ENCODE results near the gene SLC23A1. TPM values are rescaled to one million over a fixed set of nuclear protein-coding genes. Genes with fewer than 3 reads are reported as not detected.

SLC23A1 gene
- total RNA-seq, 4 donors from 2014 or later: not detected

- 68% methylated on average over 7 of the region's 7 CpGs for WGBS, 2 donors
- Histone ChIP-seq H3K27ac (peak overlapping the region in 2 of 4 donors; percentile 89 to 97), H3K4me3 (no peak overlapping the region), H3K4me1 (peaks cover 4 to 15% (median 11%) of the 10 kb centered on the region in 4 donors), H3K27me3 (no peaks in the 10 kb centered on the region), H3K9me3 (no peaks in the 10 kb centered on the region), H3K36me3 (no peaks in the 10 kb centered on the region)
- no peak for DNase-seq (ENCODE audit: low spot score in 2 of 2)
- no peak for TF ChIP-seq POLR2A (IDR thresholded peaks at IDR 0.05)
- TF ChIP-seq, protein P1, sequence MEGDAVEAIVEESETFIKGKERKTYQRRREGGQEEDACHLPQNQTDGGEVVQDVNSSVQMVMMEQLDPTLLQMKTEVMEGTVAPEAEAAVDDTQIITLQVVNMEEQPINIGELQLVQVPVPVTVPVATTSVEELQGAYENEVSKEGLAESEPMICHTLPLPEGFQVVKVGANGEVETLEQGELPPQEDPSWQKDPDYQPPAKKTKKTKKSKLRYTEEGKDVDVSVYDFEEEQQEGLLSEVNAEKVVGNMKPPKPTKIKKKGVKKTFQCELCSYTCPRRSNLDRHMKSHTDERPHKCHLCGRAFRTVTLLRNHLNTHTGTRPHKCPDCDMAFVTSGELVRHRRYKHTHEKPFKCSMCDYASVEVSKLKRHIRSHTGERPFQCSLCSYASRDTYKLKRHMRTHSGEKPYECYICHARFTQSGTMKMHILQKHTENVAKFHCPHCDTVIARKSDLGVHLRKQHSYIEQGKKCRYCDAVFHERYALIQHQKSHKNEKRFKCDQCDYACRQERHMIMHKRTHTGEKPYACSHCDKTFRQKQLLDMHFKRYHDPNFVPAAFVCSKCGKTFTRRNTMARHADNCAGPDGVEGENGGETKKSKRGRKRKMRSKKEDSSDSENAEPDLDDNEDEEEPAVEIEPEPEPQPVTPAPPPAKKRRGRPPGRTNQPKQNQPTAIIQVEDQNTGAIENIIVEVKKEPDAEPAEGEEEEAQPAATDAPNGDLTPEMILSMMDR (IDR thresholded peaks at IDR 0.05): peak in 1 of 5 experiments; percentile 10
- no peak for TF ChIP-seq EP300 (IDR thresholded peaks at IDR 0.05)
Observed at GRCh38 chr5:139402561-139403158, 19.6 kb upstream of the SLC23A1 start.

DNA sequence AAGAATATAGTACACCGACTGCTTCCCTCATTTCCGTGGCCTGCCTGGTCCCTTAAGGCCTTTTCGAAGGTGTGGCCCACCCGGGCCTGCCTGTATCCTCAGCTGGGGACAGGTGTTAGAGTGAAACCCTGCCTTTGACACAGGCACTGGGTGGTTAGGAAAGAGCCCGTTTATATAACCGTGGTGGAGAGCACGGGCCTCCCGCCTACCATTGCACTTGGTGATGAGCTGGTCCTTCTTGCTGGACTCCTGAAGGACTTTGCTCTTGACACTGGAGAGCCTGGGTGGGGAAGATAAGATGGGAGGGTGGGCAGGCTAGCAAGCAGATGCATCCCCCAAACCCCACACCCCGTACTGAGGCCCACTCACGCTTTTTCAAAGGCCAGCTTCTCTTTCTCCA lies 18.4 kb upstream of the SLC23A1 start:
- Histone ChIP-seq H3K27ac (no peak overlapping the region), H3K9me3 (no peaks in the 10 kb centered on the region), H3K4me3 (no peak overlapping the region), H3K27me3 (no peaks in the 10 kb centered on the region), H3K4me1 (peaks cover 4 to 15% (median 11%) of the 10 kb centered on the region in 4 donors), H3K36me3 (no peaks in the 10 kb centered on the region)
- TF ChIP-seq EP300 (IDR thresholded peaks at IDR 0.05) (no peak), POLR2A (IDR thresholded peaks at IDR 0.05) (no peak)
- TF ChIP-seq, protein P1 (IDR thresholded peaks at IDR 0.05): no peak
- DNase-seq (ENCODE audit: low spot score in 2 of 2): no peak
- 87 to 95% methylated on average over 9 to 10 of the region's 10 CpGs for WGBS, 2 donors

DNA sequence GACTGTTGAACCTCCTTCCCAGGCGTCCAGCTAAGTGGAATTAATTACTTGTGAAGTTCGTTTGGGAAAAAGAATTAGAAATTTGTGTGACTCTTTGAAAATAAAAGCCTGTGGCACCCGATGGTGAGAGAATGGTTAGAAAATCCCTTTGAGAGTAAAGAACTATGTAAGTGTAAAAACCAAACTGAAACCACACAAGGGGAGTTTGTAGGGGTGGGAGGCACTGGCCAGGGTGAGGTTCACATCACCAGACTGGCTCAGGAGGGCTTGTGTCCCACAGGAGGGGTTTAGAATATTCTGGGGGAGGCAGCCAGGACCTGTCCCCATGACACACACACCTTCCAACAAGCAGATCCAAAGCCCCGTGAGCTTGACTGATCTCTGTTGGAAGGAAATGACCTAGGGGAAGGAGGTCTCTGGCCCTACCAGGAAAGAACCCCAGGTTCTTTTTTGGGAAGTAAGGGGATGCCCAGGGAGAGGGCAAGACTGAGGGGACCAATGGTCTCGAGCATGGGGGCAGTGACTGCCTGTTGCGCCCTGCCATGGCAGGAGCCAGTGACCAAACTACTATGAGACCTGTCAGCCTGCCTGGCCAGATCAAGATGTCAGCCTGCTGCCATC lies 16.5 kb upstream of the SLC23A1 start:
- WGBS, 2 donors: 83 to 85% methylated on average over 6 of the region's 6 CpGs
- no peak for DNase-seq (ENCODE audit: low spot score in 2 of 2)
- H3K4me3 ChIP-seq: no peak overlapping the region
- H3K4me1 ChIP-seq: peaks cover 4 to 22% (median 11%) of the 10 kb centered on the region in 4 donors
- no peak for TF ChIP-seq EP300 (IDR thresholded peaks at IDR 0.05)
- TF ChIP-seq, protein P1 (IDR thresholded peaks at IDR 0.05): no peak
- no peak for TF ChIP-seq POLR2A (IDR thresholded peaks at IDR 0.05)
- no peaks in the 10 kb centered on the region for H3K9me3 ChIP-seq
- peaks cover 0 to 14% of the 10 kb centered on the region in 2 donors for H3K27me3 ChIP-seq
- no peak overlapping the region for H3K27ac ChIP-seq
- no peaks in the 10 kb centered on the region for H3K36me3 ChIP-seq

DNA sequence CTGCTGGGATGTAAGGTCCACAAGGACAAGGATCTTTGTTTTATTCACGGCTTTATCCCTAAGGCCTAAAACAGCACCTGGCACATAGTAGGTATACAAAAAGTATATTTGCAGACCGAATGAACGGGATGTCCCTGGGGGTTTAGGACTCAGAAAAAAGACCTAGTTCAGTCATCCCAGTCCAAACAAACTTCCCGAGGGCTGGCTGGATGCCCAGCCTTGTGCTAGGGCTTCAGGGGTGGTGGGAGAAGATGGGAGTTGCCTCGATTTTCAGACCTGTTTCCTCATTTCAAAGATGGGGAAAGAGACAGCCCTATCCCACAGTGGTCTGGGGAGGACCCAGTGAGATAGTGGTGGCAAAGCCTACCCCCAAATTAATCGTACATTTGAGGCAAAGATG lies 14.8 kb upstream of the SLC23A1 start:
- H3K27me3 ChIP-seq: peaks cover 0 to 30% of the 10 kb centered on the region in 2 donors
- 47 to 48% methylated on average over 6 of the region's 6 CpGs for WGBS, 2 donors
- H3K36me3 ChIP-seq: no peaks in the 10 kb centered on the region
- H3K9me3 ChIP-seq: no peaks in the 10 kb centered on the region
- no peak overlapping the region for H3K4me3 ChIP-seq
- TF ChIP-seq EP300 (IDR thresholded peaks at IDR 0.05) (no peak), POLR2A (IDR thresholded peaks at IDR 0.05) (no peak)
- TF ChIP-seq, protein P1 (IDR thresholded peaks at IDR 0.05): no peak
- DNase-seq (ENCODE audit: low spot score in 2 of 2): no peak
- H3K4me1 ChIP-seq: peaks cover 0 to 27% (median 10%) of the 10 kb centered on the region in 4 donors
- no peak overlapping the region for H3K27ac ChIP-seq

GRCh38 chr5:139396691-139397090 lies 13.6 kb upstream of the SLC23A1 start:
- no peaks in the 10 kb centered on the region for H3K9me3 ChIP-seq
- H3K4me3 ChIP-seq: no peak overlapping the region
- WGBS, 2 donors: 84 to 88% methylated on average over 6 to 8 of the region's 8 CpGs
- no peaks in the 10 kb centered on the region for H3K36me3 ChIP-seq
- H3K27me3 ChIP-seq: peaks cover 0 to 35% of the 10 kb centered on the region in 2 donors
- no peak for DNase-seq (ENCODE audit: low spot score in 2 of 2)
- TF ChIP-seq, protein P1 (IDR thresholded peaks at IDR 0.05): no peak
- TF ChIP-seq POLR2A (IDR thresholded peaks at IDR 0.05): no peak
- no peak for TF ChIP-seq EP300 (IDR thresholded peaks at IDR 0.05)
- H3K27ac ChIP-seq: no peak overlapping the region
- H3K4me1 ChIP-seq: peaks cover 0 to 38% (median 12%) of the 10 kb centered on the region in 4 donors

Measured in tibial nerve (tissue), 4 donors.